ENCODE data around the gene CRIP2. TPM values are rescaled to one million over a fixed set of nuclear protein-coding genes. Genes with fewer than 3 reads are reported as not detected.

CRIP2 gene
- total and polyA plus RNA-seq, 10 of the 15 experiments (the other 5 are each of a cell fraction or from before 2014, with no cell fraction given), result 0.04 to 0.62 (median 0.37) TPM; not detected in 5

GRCh38 chr14:105481886-105482457 is 7.4 kb downstream of the CRIP2 start (continued):
- peak; percentile 77 for TF ChIP-seq SIN3A (IDR thresholded peaks at IDR 0.05; ENCODE audit: low read depth, low read length)
- 0 out of 2 replicates have a peak, but pooled peaks have one; percentile 23 for TF ChIP-seq MYB (IDR thresholded peaks at IDR 0.05; ENCODE audit: borderline replicate concordance, low read depth, low read length)
- no peak for TF ChIP-seq PRDM15 (CRISPR knock-in tag; IDR thresholded peaks at IDR 0.05)

DNA sequence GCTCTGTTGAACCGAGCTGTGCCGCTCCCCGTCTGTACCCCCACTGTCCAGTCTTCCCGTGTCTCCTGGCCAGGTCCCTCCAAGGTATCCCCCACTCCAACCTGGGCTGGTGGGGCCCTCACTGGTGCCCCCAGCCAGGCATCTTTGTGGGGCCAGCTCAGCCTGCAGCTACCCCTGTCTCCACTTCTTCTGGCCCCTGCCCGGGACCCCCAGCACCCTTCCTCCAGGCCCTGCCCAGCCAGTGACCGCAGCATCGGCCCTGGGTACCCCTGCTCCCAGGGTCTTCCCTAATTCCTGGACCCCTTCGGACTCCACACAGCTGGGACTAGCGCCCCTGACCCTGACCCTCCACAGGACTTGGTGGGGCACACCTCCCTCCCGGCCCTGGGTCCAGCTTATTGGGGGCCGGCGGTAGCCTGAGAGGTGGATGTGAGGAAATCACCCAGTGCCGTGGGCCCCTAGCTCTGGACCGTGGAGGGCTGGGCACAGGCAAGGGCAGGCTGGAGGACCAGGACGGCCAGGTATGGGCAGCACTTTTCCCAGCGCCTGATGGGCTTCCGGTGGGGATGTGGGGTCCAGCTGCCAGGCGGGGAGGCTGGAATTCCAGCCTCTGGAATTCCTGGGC is 8.0 kb downstream of the CRIP2 start:
- ChIA-PET RAD21 (ENCODE audit: unreplicated experiment) (interaction anchor here (0.7 to 2.3 kb wide), 5 partner anchors 7 to 116 kb away, joined by 3 to 74 read pairs (median 3); no protein-coding TSS in a partner anchor), CTCF (interaction anchor here (0.7 to 2.9 kb wide), 5 partner anchors 8 to 113 kb away, joined by 3 to 103 read pairs (median 17); partner anchors contain the start of gene TEDC1), SMC1A (ENCODE audit: uncharacterized antibody, unreplicated experiment) (interaction anchor here (2.4 kb wide), 1 partner anchor 7 kb away, joined by 39 read pairs; the partner anchor contains the start of gene TEDC1), POLR2A (interaction anchor here (0.8 to 2.2 kb wide), 2 partner anchors 7 to 9 kb away, joined by 3 to 23 read pairs; no protein-coding TSS in a partner anchor)
- Histone ChIP-seq H3K4me3 (no peak overlapping the region), H3K4me1 (ENCODE audit: control insufficient read depth, insufficient read depth, low read length) (peaks cover 30% of the 10 kb centered on the region), H3K9ac (ENCODE audit: control insufficient read depth, insufficient read depth, low read length) (no peak overlapping the region), H4K20me1 (ENCODE audit: control insufficient read depth, insufficient read depth) (no peaks in the 10 kb centered on the region), H3K27me3 (replicated peaks in 1 of 2; ENCODE audit: control insufficient read depth in 2 of 2, insufficient read depth in 2 of 2, low read length in 1 of 2) (no peaks in the 10 kb centered on the region; a peak in 1 of 4 replicates), H2AFZ (ENCODE audit: control insufficient read depth, low read depth, low read length) (no peak overlapping the region), H3K27ac (ENCODE audit: control insufficient read depth, insufficient read depth) (no peak overlapping the region), H3K79me2 (ENCODE audit: control insufficient read depth, insufficient read depth, low read length) (peaks cover 2% of the 10 kb centered on the region; the same call in 1 of the 2 replicates), H3K36me3 (ENCODE audit: control insufficient read depth in 2 of 2, insufficient read depth in 2 of 2, low read length in 1 of 2) (no peaks in the 10 kb centered on the region), H3K9me3 (replicated peaks; ENCODE audit: control insufficient read depth, insufficient read depth, low read length) (no peaks in the 10 kb centered on the region), H3K4me2 (ENCODE audit: control insufficient read depth, insufficient read depth) (peak overlapping the region; percentile 77)
- no peak for FAIRE-seq
- no peak for ATAC-seq
- 69% methylated on average over 18 of the region's 18 CpGs for WGBS (ENCODE audit: insufficient coverage, insufficient replicate concordance, low lambda C conversion rate, missing lambda C conversion rate)
- in situ Hi-C loops (cut with MboI) (no loop called here), intact Hi-C loops (cut with micrococcal nuclease; ENCODE audit: unreplicated experiment) (loop anchor here (10.0 kb wide), 1 partner anchor 418 kb away; the partner anchor contains the start of gene GPR132)
- no TSS peak for BruUV-seq (replicated peaks)
- DNase-seq (ENCODE audit: low read depth, low spot score), result no peak
- TF ChIP-seq POLR2AphosphoS5 (IDR thresholded peaks at IDR 0.05; ENCODE audit: low read length) (no peak), MEF2B (IDR thresholded peaks at IDR 0.05; ENCODE audit: partially characterized antibody, poor library complexity, severe bottlenecking) (no peak), SMC3 (IDR thresholded peaks at IDR 0.05; ENCODE audit: borderline replicate concordance, low read length) (no peak), TARDBP (IDR thresholded peaks at IDR 0.05; ENCODE audit: borderline replicate concordance) (no peak), MYB (IDR thresholded peaks at IDR 0.05; ENCODE audit: borderline replicate concordance, low read depth, low read length) (no peak), ESRRA (IDR thresholded peaks at IDR 0.05; ENCODE audit: low read length) (no peak), ZNF24 (IDR thresholded peaks at IDR 0.05) (no peak), YY1 (IDR thresholded peaks at IDR 0.05; ENCODE audit: low read depth, low read length) (no peak), NBN (IDR thresholded peaks at IDR 0.05) (no peak), JUND (IDR thresholded peaks at IDR 0.05; ENCODE audit: low read depth, low read length) (no peak)
- TF ChIP-seq, protein P1, sequence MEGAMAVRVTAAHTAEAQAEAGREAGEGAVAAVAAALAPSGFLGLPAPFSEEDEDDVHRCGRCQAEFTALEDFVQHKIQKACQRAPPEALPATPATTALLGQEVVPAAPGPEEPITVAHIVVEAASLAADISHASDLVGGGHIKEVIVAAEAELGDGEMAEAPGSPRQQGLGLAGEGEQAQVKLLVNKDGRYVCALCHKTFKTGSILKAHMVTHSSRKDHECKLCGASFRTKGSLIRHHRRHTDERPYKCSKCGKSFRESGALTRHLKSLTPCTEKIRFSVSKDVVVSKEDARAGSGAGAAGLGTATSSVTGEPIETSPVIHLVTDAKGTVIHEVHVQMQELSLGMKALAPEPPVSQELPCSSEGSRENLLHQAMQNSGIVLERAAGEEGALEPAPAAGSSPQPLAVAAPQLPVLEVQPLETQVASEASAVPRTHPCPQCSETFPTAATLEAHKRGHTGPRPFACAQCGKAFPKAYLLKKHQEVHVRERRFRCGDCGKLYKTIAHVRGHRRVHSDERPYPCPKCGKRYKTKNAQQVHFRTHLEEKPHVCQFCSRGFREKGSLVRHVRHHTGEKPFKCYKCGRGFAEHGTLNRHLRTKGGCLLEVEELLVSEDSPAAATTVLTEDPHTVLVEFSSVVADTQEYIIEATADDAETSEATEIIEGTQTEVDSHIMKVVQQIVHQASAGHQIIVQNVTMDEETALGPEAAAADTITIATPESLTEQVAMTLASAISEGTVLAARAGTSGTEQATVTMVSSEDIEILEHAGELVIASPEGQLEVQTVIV (IDR thresholded peaks at IDR 0.05; ENCODE audit: borderline replicate concordance, partially characterized antibody), result no peak
- TF ChIP-seq, protein P2, sequence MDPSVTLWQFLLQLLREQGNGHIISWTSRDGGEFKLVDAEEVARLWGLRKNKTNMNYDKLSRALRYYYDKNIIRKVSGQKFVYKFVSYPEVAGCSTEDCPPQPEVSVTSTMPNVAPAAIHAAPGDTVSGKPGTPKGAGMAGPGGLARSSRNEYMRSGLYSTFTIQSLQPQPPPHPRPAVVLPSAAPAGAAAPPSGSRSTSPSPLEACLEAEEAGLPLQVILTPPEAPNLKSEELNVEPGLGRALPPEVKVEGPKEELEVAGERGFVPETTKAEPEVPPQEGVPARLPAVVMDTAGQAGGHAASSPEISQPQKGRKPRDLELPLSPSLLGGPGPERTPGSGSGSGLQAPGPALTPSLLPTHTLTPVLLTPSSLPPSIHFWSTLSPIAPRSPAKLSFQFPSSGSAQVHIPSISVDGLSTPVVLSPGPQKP (IDR thresholded peaks at IDR 0.05; ENCODE audit: low read depth, low read length), result no peak
